GM06990 (cell line): Measurements from ENCODE around the gene TOR1A.

Experiments
- DNase-seq: peaks from one replicate; pipeline ENCODE4 v3.0.0-alpha.2; 2011; ENCODE audit not compliant: insufficient read length; ENCODE audit errors: extremely low read depth
- H3K27me3 ChIP-seq: replicated peaks from 2 replicates; pipeline ENCODE4 v1.6.0; 2011; ENCODE audit warnings: low read length; ENCODE audit not compliant: control insufficient read depth, insufficient read depth
- H3K36me3 ChIP-seq: 2 replicates; pipeline ENCODE4 v1.5.1; 2011; ENCODE audit warnings: low read length; ENCODE audit not compliant: control insufficient read depth, insufficient read depth
- H3K4me3 ChIP-seq: replicated peaks from 2 replicates; pipeline ENCODE4 v1.5.1; 2011; ENCODE audit warnings: low read depth, mild to moderate bottlenecking, control low read depth, low read length
- TF ChIP-seq, protein P1 (sequence below): IDR thresholded peaks from 2 replicates; pipeline ENCODE4 v1.5.1; 2011; ENCODE audit warnings: low read length, control low read depth, mild to moderate bottlenecking, inconsistent platforms; ENCODE audit not compliant: insufficient read depth, poor library complexity, severe bottlenecking

The TOR1A gene

DNA sequence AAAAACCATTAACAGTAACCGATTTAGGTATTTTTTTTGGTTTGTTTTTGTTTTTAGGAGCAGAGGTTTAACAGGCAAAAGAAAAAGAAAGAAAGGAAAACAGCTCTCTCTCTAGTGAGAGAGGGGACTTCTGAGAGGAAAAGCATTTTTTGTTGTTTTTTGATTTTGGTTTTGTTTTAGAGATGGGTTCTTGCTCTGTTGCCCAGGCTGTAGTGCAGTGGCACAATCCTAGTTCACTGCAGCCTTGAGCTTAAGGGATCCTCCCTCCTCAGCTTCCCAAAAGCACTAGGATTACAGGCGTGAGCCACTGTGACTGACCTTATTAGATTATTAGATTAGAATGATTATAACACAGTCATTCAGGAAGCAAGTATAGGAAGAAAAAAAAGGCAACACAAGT, 21.4 kb upstream of the TOR1A start:
- TF ChIP-seq, protein P1, sequence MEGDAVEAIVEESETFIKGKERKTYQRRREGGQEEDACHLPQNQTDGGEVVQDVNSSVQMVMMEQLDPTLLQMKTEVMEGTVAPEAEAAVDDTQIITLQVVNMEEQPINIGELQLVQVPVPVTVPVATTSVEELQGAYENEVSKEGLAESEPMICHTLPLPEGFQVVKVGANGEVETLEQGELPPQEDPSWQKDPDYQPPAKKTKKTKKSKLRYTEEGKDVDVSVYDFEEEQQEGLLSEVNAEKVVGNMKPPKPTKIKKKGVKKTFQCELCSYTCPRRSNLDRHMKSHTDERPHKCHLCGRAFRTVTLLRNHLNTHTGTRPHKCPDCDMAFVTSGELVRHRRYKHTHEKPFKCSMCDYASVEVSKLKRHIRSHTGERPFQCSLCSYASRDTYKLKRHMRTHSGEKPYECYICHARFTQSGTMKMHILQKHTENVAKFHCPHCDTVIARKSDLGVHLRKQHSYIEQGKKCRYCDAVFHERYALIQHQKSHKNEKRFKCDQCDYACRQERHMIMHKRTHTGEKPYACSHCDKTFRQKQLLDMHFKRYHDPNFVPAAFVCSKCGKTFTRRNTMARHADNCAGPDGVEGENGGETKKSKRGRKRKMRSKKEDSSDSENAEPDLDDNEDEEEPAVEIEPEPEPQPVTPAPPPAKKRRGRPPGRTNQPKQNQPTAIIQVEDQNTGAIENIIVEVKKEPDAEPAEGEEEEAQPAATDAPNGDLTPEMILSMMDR, result no peak
- no peak for DNase-seq

GRCh38 chr9:129841071-129841470, 17.1 kb upstream of the TOR1A start:
- H3K36me3 ChIP-seq, result no peaks in the 10 kb centered on the region; the same call in 1 of the 2 replicates
- TF ChIP-seq, protein P1, result no peak
- H3K27me3 ChIP-seq, result no peaks in the 10 kb centered on the region
- no peak for DNase-seq
- H3K4me3 ChIP-seq, result no peak overlapping the region

More for the DNA sequence above, 21.4 kb upstream of the TOR1A start:
- no peak overlapping the region for H3K4me3 ChIP-seq
- no peaks in the 10 kb centered on the region; the same call in none of the 2 replicates for H3K36me3 ChIP-seq
- no peaks in the 10 kb centered on the region for H3K27me3 ChIP-seq

- H3K4me3 ChIP-seq, result no peak overlapping the region
- H3K27me3 ChIP-seq, result no peaks in the 10 kb centered on the region
- no peaks in the 10 kb centered on the region; the same call in 1 of the 2 replicates for H3K36me3 ChIP-seq
- TF ChIP-seq, protein P1, result no peak
- DNase-seq, result no peak
These were observed 16.1 kb upstream of the TOR1A start for GRCh38 chr9:129840034-129840433.

DNA sequence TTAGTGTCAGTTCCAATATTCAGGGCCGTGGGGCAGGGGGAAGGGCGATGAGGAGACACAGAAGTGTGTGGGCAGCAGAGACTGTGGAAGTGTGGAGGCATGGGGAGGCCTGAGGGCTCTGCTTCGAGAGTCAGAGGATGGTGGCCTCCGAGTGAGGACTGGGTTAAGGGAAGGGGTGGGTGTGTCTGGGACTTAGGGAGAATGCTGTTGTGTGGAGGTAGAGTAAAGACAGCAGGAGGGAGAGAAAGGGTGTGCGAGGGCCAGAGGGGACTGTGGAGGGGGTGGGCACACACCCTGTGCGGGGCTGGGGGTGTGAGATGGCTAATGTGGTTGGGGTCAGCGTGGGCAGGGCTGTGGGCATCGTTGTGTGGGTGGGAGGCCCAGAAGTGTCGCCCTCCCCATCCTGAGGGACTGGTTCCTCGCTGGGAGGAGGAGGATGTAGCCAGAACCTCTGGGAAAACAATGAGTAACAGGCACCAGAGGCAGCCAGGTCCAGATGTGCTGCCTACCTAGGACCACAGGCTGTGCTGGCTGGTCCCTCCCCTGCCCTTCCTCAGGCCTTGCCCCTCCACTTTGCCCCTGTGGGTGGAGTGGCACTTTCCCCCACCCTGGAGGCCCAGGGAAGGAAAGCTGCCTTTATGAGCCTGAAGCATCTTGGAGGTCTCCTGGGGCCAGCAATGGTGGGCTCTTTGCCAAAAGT, 15.5 kb upstream of the TOR1A start:
- H3K36me3 ChIP-seq, result no peaks in the 10 kb centered on the region; the same call in 1 of the 2 replicates
- H3K27me3 ChIP-seq, result no peaks in the 10 kb centered on the region
- no peak overlapping the region for H3K4me3 ChIP-seq
- TF ChIP-seq, protein P1, result no peak
- DNase-seq, result no peak

DNA sequence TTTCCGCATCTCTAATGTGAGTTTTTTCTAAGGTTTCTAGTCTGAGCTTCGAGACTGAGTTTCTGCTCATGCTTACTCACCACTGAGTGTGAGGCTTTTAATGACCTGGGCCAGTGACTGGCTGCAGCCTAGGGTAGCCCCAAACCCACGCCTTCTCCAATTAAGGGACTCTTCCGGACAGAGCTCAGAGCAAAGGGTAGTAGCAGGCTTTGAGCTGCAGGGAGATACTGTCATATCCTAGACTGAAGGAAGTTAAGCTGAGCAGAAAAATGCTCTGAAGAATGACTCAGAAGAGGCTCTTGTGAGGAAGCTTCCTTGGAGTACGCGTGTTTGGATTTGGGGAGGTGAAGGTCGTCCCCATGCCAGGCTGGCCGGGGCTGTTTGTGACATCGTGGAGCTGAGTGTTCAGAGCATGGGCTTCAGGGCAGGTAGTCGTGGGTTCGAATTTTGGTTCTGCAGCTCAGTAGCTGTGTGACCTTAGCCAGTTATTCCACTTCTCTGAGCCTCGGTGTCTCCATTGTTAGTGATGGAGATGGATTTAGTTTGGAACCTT, 14.8 kb upstream of the TOR1A start:
- no peak for DNase-seq
- no peaks in the 10 kb centered on the region; the same call in 1 of the 2 replicates for H3K36me3 ChIP-seq
- TF ChIP-seq, protein P1, result no peak
- H3K4me3 ChIP-seq, result no peak overlapping the region
- H3K27me3 ChIP-seq, result no peaks in the 10 kb centered on the region
